GM13976 (cell line): ENCODE results near the gene HPS1.
"Not testable (repeated sequence)": the region's sequence is repeated elsewhere in the genome, so short reads cannot be mapped to it uniquely, and the experiment has no call there.

Source experiments
- DNase-seq: peaks from one replicate; pipeline ENCODE4 v3.0.0; 2012; ENCODE audit warnings: low spot score
- CTCF ChIP-seq: IDR thresholded peaks from 2 replicates; pipeline ENCODE4 v1.5.1; 2012; ENCODE audit warnings: borderline replicate concordance, mild to moderate bottlenecking; ENCODE audit not compliant: insufficient read depth; ENCODE audit errors: extremely low read depth, missing control alignments, control extremely low read depth
- in situ Hi-C: fragments of 300-500 bp; cut with MboI; formaldehyde crosslinking; loops from one replicate; pipeline ENCODE4 v1.12.0; 2022; ENCODE audit warnings: low sequenced_read_pairs, mixed read lengths, inconsistent platforms; ENCODE audit not compliant: unreplicated experiment

Gene HPS1

GRCh38 chr10:98389398-98389797 lies 57.3 kb downstream of the HPS1 start:
- DNase-seq, result no peak
- TF ChIP-seq CTCF, result no peak
- in situ Hi-C loops, result no loop called here

GRCh38 chr10:98388101-98388655 lies 58.6 kb downstream of the HPS1 start:
- in situ Hi-C loops, result no loop called here
- no peak for TF ChIP-seq CTCF
- DNase-seq, result no peak

- TF ChIP-seq CTCF, result no peak
- in situ Hi-C loops, result no loop called here
- no peak for DNase-seq
These were observed 62.1 kb downstream of the HPS1 start for GRCh38 chr10:98384531-98385133.

- no peak for DNase-seq
- in situ Hi-C loops, result no loop called here
- TF ChIP-seq CTCF, result no peak
These were observed 62.9 kb downstream of the HPS1 start for GRCh38 chr10:98383869-98384268.

- DNase-seq, in situ Hi-C loops: not testable (repeated sequence)
These were observed 63.5 kb downstream of the HPS1 start for GRCh38 chr10:98383134-98383667.

GRCh38 chr10:98382691-98383101 lies 64.0 kb downstream of the HPS1 start:
- in situ Hi-C loops, result no loop called here
- DNase-seq, result no peak
- no peak for TF ChIP-seq CTCF

GRCh38 chr10:98380493-98381339 lies 66.0 kb downstream of the HPS1 start:
- in situ Hi-C loops, result no loop called here
- DNase-seq, result no peak
- TF ChIP-seq CTCF, result no peak
